ENCODE measurements around the gene TCTN2.

Gene TCTN2

DNA sequence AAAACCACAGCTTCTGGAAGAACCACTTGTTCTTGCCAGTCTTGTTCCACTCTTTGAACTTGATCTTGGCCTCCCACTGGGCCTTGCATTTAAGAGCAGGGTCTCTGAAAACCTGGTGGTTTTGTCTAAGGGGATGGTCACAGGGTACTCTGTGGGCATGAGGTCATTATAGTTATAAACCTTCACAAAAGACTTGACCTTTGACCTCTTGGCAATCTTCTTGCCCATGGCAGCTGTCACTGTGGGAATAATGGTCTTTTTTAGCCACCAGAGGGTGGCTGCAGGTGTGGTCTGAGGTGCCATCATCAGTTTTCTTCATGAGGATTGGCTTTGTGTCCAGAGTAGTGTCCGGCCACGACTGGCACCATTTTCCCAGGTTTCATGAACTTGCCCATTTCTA, 50.3 kb downstream of the TCTN2 start:
- Histone ChIP-seq H3K27ac (no peak overlapping the region), H3K36me3 (replicated peaks) (peaks cover 17% of the 10 kb centered on the region), H3K4me3 (ENCODE audit: low read depth, low read length) (no peak overlapping the region), H3K27me3 (replicated peaks) (no peaks in the 10 kb centered on the region)
- TF ChIP-seq, protein P1, sequence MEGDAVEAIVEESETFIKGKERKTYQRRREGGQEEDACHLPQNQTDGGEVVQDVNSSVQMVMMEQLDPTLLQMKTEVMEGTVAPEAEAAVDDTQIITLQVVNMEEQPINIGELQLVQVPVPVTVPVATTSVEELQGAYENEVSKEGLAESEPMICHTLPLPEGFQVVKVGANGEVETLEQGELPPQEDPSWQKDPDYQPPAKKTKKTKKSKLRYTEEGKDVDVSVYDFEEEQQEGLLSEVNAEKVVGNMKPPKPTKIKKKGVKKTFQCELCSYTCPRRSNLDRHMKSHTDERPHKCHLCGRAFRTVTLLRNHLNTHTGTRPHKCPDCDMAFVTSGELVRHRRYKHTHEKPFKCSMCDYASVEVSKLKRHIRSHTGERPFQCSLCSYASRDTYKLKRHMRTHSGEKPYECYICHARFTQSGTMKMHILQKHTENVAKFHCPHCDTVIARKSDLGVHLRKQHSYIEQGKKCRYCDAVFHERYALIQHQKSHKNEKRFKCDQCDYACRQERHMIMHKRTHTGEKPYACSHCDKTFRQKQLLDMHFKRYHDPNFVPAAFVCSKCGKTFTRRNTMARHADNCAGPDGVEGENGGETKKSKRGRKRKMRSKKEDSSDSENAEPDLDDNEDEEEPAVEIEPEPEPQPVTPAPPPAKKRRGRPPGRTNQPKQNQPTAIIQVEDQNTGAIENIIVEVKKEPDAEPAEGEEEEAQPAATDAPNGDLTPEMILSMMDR (IDR thresholded peaks at IDR 0.05; ENCODE audit: low read depth, low read length, missing control alignments) = no peak
- no peak for DNase-seq
- in situ Hi-C loops (cut with HindIII; ENCODE audit: low pct_ligation_motif_present, low sequenced_read_pairs) = no loop called here

DNA sequence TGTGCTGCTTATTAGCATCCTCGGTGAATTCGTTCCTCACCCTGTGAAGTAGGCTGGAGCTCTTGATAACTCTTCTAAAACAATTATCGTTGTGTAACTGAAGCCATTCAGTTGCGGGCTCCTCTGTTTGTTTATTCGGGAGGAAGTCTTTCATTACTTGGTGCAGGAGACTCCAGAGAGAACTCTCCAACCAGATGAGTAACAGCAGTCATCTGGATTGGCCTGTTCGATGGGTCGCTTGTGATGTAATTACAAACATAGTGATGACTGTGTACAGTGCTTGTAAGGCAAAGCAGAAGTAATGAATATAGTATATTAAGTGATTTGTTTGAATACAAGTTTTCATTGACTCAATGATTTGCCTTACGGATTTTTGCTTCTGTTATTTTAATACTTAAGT, 52.1 kb downstream of the TCTN2 start:
- Histone ChIP-seq H3K27ac (no peak overlapping the region), H3K27me3 (replicated peaks) (no peaks in the 10 kb centered on the region), H3K4me3 (ENCODE audit: low read depth, low read length) (no peak overlapping the region), H3K36me3 (replicated peaks) (peaks cover 29% of the 10 kb centered on the region)
- TF ChIP-seq, protein P1 (IDR thresholded peaks at IDR 0.05; ENCODE audit: low read depth, low read length, missing control alignments) = no peak
- no peak for DNase-seq
- in situ Hi-C loops (cut with HindIII; ENCODE audit: low pct_ligation_motif_present, low sequenced_read_pairs) = no loop called here

DNA sequence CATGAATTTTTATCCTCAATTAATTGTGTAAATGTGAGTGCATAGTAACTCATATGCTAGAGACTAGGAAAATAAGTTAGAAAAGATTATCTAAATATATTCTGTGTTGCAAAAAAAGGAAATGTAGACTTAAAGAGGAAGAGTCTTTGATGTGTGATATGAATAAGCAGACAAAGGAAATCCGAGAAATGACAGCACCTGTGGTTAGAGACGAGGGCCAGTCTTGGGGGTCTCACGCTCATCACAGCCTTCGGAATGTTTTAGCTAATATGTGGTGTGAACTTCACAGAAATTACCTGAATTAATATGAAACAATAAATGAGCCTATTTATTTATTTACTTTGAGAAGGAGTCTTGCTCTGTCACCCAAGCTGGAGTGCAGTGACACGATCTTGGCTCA, 52.9 kb downstream of the TCTN2 start:
- Histone ChIP-seq H3K4me3 (ENCODE audit: low read depth, low read length) (no peak overlapping the region), H3K27ac (no peak overlapping the region), H3K36me3 (replicated peaks) (peaks cover 29% of the 10 kb centered on the region), H3K27me3 (replicated peaks) (no peaks in the 10 kb centered on the region)
- TF ChIP-seq, protein P1 (IDR thresholded peaks at IDR 0.05; ENCODE audit: low read depth, low read length, missing control alignments) = no peak
- DNase-seq = no peak
- in situ Hi-C loops (cut with HindIII; ENCODE audit: low pct_ligation_motif_present, low sequenced_read_pairs) = no loop called here

DNA sequence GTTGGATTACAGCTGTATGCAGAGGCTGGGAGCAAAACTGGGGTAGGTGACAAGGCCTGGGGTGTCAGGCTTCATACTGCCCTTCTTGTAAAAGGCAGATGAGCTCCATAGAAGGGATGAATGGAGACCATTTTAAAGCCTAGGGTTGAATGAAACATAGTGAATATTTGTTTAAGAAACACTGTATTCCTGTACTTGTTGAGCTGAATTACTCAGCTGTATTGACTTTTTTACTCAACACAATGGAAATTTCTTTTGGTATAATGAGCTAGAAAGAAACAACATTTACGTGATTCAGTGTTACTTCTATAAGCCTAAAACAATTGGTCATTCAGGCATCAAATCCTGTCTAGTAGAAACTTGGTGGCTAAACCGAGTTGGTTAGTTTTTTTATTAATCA, 55.3 kb downstream of the TCTN2 start:
- H3K36me3 ChIP-seq (replicated peaks) = peaks cover 31% of the 10 kb centered on the region
- H3K27ac ChIP-seq = no peak overlapping the region
- in situ Hi-C loops (cut with HindIII; ENCODE audit: low pct_ligation_motif_present, low sequenced_read_pairs) = no loop called here
- H3K4me3 ChIP-seq (ENCODE audit: low read depth, low read length) = no peak overlapping the region
- no peaks in the 10 kb centered on the region for H3K27me3 ChIP-seq (replicated peaks)
- no peak for DNase-seq
- TF ChIP-seq, protein P1 (IDR thresholded peaks at IDR 0.05; ENCODE audit: low read depth, low read length, missing control alignments) = no peak

DNA sequence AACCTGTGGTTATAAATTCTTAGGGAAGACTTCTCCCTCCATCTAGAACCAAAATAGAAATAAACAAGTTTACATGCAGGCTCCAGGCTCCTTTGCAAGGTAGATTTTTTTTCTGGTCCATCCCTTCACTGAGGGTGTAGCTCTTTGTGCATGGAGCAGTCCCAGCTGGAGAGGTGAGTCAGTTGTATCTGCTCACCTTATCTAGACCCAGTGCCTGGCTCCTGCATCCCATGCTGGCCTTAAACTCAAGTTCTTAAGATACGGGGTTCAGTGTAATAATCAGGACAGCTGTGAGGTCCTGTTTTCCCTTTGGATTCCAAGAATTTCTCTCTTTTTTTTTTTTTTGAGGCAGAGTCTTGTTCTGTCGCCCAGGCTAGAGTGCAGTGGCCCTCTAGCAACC, 56.0 kb downstream of the TCTN2 start:
- Histone ChIP-seq H3K36me3 (replicated peaks) (peaks cover 32% of the 10 kb centered on the region), H3K27me3 (replicated peaks) (no peaks in the 10 kb centered on the region), H3K27ac (no peak overlapping the region), H3K4me3 (ENCODE audit: low read depth, low read length) (no peak overlapping the region)
- TF ChIP-seq, protein P1 (IDR thresholded peaks at IDR 0.05; ENCODE audit: low read depth, low read length, missing control alignments) = no peak
- no peak for DNase-seq
- in situ Hi-C loops (cut with HindIII; ENCODE audit: low pct_ligation_motif_present, low sequenced_read_pairs) = no loop called here

DNA sequence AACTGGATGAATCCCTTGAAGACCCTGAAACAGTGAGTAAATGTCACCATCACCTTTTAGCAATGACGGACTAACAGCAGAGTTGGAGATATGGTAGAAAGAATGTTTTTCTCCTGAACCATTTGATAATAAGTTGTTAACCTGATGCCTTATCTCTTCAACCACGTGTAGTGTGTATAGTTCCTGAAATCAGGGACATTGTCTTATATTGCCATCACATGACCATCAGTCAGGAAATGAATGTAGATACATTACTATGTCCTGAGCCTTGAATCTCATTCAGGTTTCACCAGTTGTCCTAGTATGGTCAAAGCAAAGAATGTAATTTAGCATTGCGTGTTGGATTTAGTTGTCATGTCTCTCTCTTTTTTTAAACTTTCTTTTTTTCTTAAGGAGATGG, 57.0 kb downstream of the TCTN2 start:
- H3K36me3 ChIP-seq (replicated peaks) = peaks cover 27% of the 10 kb centered on the region
- no peak for DNase-seq
- in situ Hi-C loops (cut with HindIII; ENCODE audit: low pct_ligation_motif_present, low sequenced_read_pairs) = no loop called here

More for the DNA sequence above, 57.0 kb downstream of the TCTN2 start:
- TF ChIP-seq, protein P1 (IDR thresholded peaks at IDR 0.05; ENCODE audit: low read depth, low read length, missing control alignments) = no peak
- Histone ChIP-seq H3K27ac (no peak overlapping the region), H3K27me3 (replicated peaks) (no peaks in the 10 kb centered on the region), H3K4me3 (ENCODE audit: low read depth, low read length) (no peak overlapping the region)
